GM11168 (cell line): ENCODE results near the gene RPL27A.

Source experiments
- in situ Hi-C: fragments of 300-500 bp; cut with MboI; formaldehyde crosslinking; loops from one replicate; pipeline ENCODE4 v1.12.0; 2022; ENCODE audit warnings: low sequenced_read_pairs; ENCODE audit not compliant: unreplicated experiment

RPL27A gene

GRCh38 chr11:8671651-8672062, 10.9 kb upstream of the RPL27A start:
- in situ Hi-C loops: no loop called here

- in situ Hi-C loops: no loop called here
These were observed 10.2 kb upstream of the RPL27A start for GRCh38 chr11:8672346-8672745.

GRCh38 chr11:8674859-8675258, 7.7 kb upstream of the RPL27A start:
- in situ Hi-C loops: loop anchor here (25.0 kb wide), 1 partner anchor 287 kb away; the partner anchor contains the start of gene TMEM9B

DNA sequence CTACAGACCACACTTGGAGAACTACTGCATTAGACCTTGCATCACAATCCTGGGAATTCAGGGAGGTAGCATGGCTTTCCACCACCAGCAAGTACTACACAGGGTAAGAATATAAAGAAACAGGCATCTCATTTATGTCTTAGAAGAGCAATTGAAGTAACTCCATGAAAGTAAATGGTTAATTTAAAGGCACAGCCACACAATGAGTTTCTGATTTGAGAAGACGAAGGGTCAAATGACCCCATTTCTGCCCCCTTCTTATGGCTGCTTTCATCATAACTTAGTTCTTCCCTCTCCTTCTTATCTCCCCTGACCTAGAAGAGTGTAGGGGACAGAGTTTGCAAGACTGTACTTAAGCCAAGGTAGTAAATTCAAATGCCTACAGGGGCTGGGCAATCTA, 6.1 kb upstream of the RPL27A start:
- in situ Hi-C loops: loop anchor here (25.0 kb wide), 1 partner anchor 286 kb away; the partner anchor contains the start of gene TMEM9B

GRCh38 chr11:8679006-8679405, 3.6 kb upstream of the RPL27A start:
- in situ Hi-C loops: loop anchor here (25.0 kb wide), 1 partner anchor 283 kb away; the partner anchor contains the start of gene TMEM9B

- in situ Hi-C loops: loop anchor here (25.0 kb wide), 1 partner anchor 280 kb away; the partner anchor contains the start of gene TMEM9B
These were observed 722 bp upstream of the RPL27A start for GRCh38 chr11:8681837-8682302.

- in situ Hi-C loops: loop anchor here (25.0 kb wide), 1 partner anchor 279 kb away; the partner anchor contains the start of gene TMEM9B
These were observed 669 bp downstream of the RPL27A start for GRCh38 chr11:8683115-8683807.

- in situ Hi-C loops: loop anchor here (25.0 kb wide), 1 partner anchor 278 kb away; the partner anchor contains the start of gene TMEM9B
These were observed 2.2 kb downstream of the RPL27A start for GRCh38 chr11:8684600-8685290.

- in situ Hi-C loops: loop anchor here (25.0 kb wide), 1 partner anchor 277 kb away; the partner anchor contains the start of gene TMEM9B
These were observed 2.7 kb downstream of the RPL27A start for GRCh38 chr11:8685306-8685705.

- in situ Hi-C loops: loop anchor here (25.0 kb wide), 1 partner anchor 276 kb away; the partner anchor contains the start of gene TMEM9B
These were observed 3.2 kb downstream of the RPL27A start for GRCh38 chr11:8685820-8686219.

- in situ Hi-C loops: loop anchor here (25.0 kb wide), 1 partner anchor 276 kb away; the partner anchor contains the start of gene TMEM9B
These were observed 3.7 kb downstream of the RPL27A start for GRCh38 chr11:8686325-8686724.

- in situ Hi-C loops: loop anchor here (25.0 kb wide), 1 partner anchor 274 kb away; the partner anchor contains the start of gene TMEM9B
These were observed 6.1 kb downstream of the RPL27A start for GRCh38 chr11:8688414-8689362.

DNA sequence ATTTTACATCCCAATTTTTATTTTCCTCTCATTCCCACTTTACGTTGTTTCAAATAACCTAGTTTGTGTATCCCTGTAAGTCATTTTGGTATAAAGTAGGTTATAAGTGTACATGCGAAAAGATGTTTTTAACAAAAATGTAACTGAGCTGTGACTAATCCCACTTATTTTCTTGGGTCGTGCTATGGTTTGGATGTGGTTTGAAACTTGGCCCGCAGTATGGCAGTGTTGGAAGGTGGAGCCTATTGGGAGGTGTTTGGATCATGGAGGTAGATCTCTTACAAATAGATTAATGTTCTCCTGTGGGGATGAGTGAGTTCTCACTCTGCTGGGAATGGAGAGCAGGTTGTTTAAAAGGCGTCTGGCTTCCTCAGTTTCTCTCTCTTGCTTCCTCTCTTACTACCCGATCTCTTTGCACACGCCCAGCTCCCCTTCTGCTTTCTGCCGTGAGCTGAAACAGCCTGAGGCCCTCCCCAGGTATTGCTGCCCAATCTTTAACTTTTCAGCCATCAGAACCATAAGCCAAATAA, 7.2 kb downstream of the RPL27A start:
- in situ Hi-C loops: loop anchor here (25.0 kb wide), 1 partner anchor 273 kb away; the partner anchor contains the start of gene TMEM9B

GRCh38 chr11:8690374-8691342, 8.1 kb downstream of the RPL27A start:
- in situ Hi-C loops: loop anchor here (25.0 kb wide), 1 partner anchor 272 kb away; the partner anchor contains the start of gene TMEM9B

DNA sequence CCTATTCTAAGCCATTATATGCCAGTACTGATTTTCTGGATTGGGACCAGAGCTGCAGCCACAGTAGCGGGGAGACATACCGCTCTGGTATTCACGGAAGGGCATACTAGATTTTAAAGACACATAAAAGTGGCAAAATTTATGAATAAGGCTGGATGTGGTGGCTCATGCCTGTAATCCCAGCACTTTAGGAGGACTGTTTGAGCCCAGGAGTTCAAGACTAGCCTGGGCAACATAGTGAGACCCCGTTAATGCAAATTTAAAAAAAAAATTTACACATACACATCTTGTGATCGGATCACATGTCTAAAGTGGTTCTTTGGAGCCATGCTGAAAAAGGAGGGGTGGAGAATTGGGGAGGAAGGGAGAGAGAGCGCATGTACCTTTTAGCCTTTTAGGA, 9.0 kb downstream of the RPL27A start:
- in situ Hi-C loops: loop anchor here (25.0 kb wide), 1 partner anchor 271 kb away; the partner anchor contains the start of gene TMEM9B

DNA sequence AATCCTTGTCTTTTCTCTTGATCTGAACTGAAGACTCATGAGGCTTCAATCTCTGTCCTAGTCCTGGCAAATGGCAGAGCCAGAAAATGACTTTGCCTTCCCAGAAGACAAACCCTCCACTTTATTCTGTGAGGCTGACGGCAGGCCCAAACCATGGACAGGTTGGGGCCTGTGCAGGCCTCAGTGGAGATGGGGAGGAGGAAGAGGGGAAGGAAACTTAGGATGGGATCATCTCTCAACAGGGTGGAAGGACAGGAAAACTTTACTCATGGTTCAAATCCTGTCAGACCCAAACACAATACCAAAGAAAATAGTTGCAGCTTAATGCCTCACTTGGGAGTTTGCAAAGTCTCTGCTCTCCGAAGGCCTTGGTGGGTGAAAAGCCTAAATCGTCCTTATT, 9.8 kb downstream of the RPL27A start:
- in situ Hi-C loops: loop anchor here (25.0 kb wide), 1 partner anchor 270 kb away; the partner anchor contains the start of gene TMEM9B

DNA sequence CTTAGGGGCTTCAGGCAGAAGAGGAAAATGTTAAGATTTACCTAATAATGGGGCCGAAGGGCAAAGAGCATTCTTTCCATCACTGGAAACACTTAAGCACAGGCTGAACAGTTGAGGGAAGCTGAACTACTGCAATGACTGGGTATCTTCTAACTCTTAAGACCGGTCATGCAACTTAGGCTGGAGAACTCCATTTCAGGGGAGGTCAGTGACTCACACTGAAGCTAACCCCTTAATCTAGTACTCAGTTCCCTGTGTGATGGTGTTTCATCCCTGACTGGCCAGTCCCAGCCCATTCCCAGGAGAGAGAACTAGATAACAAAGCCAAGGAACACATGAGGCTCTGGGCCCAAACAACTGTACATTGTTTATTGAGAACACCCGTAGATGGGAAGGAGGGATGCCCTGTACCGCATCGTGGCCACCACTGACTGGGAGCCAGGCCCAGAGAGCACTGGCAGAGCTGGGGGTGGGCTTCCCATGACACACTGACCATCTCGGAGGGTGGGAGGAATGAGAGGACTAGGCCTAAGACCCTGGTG, 10.5 kb downstream of the RPL27A start:
- in situ Hi-C loops: loop anchor here (25.0 kb wide), 1 partner anchor 269 kb away; the partner anchor contains the start of gene TMEM9B

DNA sequence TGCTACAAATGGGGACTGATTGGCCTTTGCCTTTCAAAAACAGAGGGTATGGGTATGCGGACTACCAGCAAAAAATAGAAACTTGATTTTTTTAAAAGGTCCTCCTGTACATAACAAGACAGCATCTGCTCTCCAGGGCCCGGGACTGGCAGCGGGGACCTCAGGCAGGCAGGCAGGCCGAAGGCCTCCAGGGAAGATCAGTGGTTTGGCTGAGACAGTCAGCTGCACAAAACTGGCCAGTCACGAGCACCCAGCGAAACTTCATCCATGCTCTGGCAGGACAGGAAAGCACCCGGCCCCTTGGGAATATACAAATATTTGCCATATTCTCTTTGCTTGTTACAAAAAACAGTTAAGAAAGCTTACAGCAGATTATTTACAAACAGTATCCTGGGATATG, 11.0 kb downstream of the RPL27A start:
- in situ Hi-C loops: loop anchor here (25.0 kb wide), 1 partner anchor 269 kb away; the partner anchor contains the start of gene TMEM9B
